ENCODE data around the gene HDAC11.
A peak's percentile ranks its signal among the peaks of the same experiment; 100 is the strongest.
"Not testable (repeated sequence)": the region's sequence is repeated elsewhere in the genome, so short reads cannot be mapped to it uniquely, and the experiment has no call there.

Gene HDAC11

GRCh38 chr3:13520326-13520880 is 40.3 kb downstream of the HDAC11 start:
- Histone ChIP-seq H3K36me3 (replicated peaks) (no peaks in the 10 kb centered on the region), H3K27ac (no peak overlapping the region), H3K4me3 (ENCODE audit: low read depth, low read length) (no peak overlapping the region), H3K27me3 (replicated peaks) (no peaks in the 10 kb centered on the region)
- TF ChIP-seq CTCF (IDR thresholded peaks at IDR 0.05; ENCODE audit: low read depth, low read length, missing control alignments) = no peak
- no peak for DNase-seq
- in situ Hi-C loops (cut with HindIII; ENCODE audit: low pct_ligation_motif_present, low sequenced_read_pairs) = loop anchor here (25.0 kb wide), 1 partner anchor 117 kb away; no protein-coding TSS in a partner anchor

- in situ Hi-C loops (cut with HindIII; ENCODE audit: low pct_ligation_motif_present, low sequenced_read_pairs) = loop anchor here (25.0 kb wide), 1 partner anchor 116 kb away; no protein-coding TSS in a partner anchor
- DNase-seq = no peak
- TF ChIP-seq CTCF (IDR thresholded peaks at IDR 0.05; ENCODE audit: low read depth, low read length, missing control alignments) = no peak
- Histone ChIP-seq H3K36me3 (replicated peaks) (no peaks in the 10 kb centered on the region), H3K27me3 (replicated peaks) (no peaks in the 10 kb centered on the region), H3K27ac (no peak overlapping the region), H3K4me3 (ENCODE audit: low read depth, low read length) (no peak overlapping the region)
Observed at GRCh38 chr3:13521309-13521708, 41.2 kb downstream of the HDAC11 start.

- H3K27ac ChIP-seq; DNase-seq; H3K36me3 ChIP-seq (replicated peaks); H3K4me3 ChIP-seq (ENCODE audit: low read depth, low read length); H3K27me3 ChIP-seq (replicated peaks): not testable (repeated sequence)
- in situ Hi-C loops (cut with HindIII; ENCODE audit: low pct_ligation_motif_present, low sequenced_read_pairs) = loop anchor here (25.0 kb wide), 1 partner anchor 116 kb away; no protein-coding TSS in a partner anchor
Observed at GRCh38 chr3:13521749-13522148, 41.6 kb downstream of the HDAC11 start.

GRCh38 chr3:13522236-13522635 is 42.1 kb downstream of the HDAC11 start:
- in situ Hi-C loops (cut with HindIII; ENCODE audit: low pct_ligation_motif_present, low sequenced_read_pairs) = loop anchor here (25.0 kb wide), 1 partner anchor 115 kb away; no protein-coding TSS in a partner anchor
- Histone ChIP-seq H3K36me3 (replicated peaks) (no peaks in the 10 kb centered on the region), H3K27ac (no peak overlapping the region), H3K4me3 (ENCODE audit: low read depth, low read length) (no peak overlapping the region), H3K27me3 (replicated peaks) (no peaks in the 10 kb centered on the region)
- no peak for TF ChIP-seq CTCF (IDR thresholded peaks at IDR 0.05; ENCODE audit: low read depth, low read length, missing control alignments)
- DNase-seq = no peak

- Histone ChIP-seq H3K36me3 (replicated peaks) (no peaks in the 10 kb centered on the region), H3K27ac (no peak overlapping the region), H3K4me3 (ENCODE audit: low read depth, low read length) (no peak overlapping the region), H3K27me3 (replicated peaks) (no peaks in the 10 kb centered on the region)
- in situ Hi-C loops (cut with HindIII; ENCODE audit: low pct_ligation_motif_present, low sequenced_read_pairs) = loop anchor here (25.0 kb wide), 1 partner anchor 112 kb away; no protein-coding TSS in a partner anchor
- DNase-seq = no peak
- no peak for TF ChIP-seq CTCF (IDR thresholded peaks at IDR 0.05; ENCODE audit: low read depth, low read length, missing control alignments)
Observed at GRCh38 chr3:13524979-13525669, 45.0 kb downstream of the HDAC11 start.

- Histone ChIP-seq H3K4me3 (ENCODE audit: low read depth, low read length) (no peak overlapping the region), H3K27ac (peak overlapping the region; percentile 13), H3K36me3 (replicated peaks) (no peaks in the 10 kb centered on the region), H3K27me3 (replicated peaks) (no peaks in the 10 kb centered on the region)
- DNase-seq = no peak
- TF ChIP-seq CTCF (IDR thresholded peaks at IDR 0.05; ENCODE audit: low read depth, low read length, missing control alignments) = no peak
- in situ Hi-C loops (cut with HindIII; ENCODE audit: low pct_ligation_motif_present, low sequenced_read_pairs) = no loop called here
Observed at GRCh38 chr3:13525827-13526625, 45.9 kb downstream of the HDAC11 start.

Data from brain microvascular endothelial cell (primary cell).